Fibroblast of lung (primary cell): ENCODE results near the gene SUMF2. TPM values are rescaled to one million over a fixed set of nuclear protein-coding genes. Genes with fewer than 3 reads are reported as not detected.
A peak's percentile ranks its signal among the peaks of the same experiment; 100 is the strongest.
"Not testable (repeated sequence)": the region's sequence is repeated elsewhere in the genome, so short reads cannot be mapped to it uniquely, and the experiment has no call there.

ENCODE experiments used
- DNase-seq, 2 donors: peaks; one replicate each; pipeline versions ENCODE4 v3.0.0 to v3.0.0-alpha.2; 2010; ENCODE audit warnings: low read depth in 2 of 2
- H2AFZ ChIP-seq: 2 replicates; pipeline ENCODE4 v1.5.1; 2012; ENCODE audit warnings: low read length, control low read depth, inconsistent platforms
- H3K27ac ChIP-seq: 2 replicates; pipeline ENCODE4 v1.5.1; 2011; ENCODE audit warnings: low read length, control low read depth; ENCODE audit not compliant: insufficient read depth
- H3K27me3 ChIP-seq: 2 replicates; pipeline ENCODE4 v1.5.1; 2011; ENCODE audit warnings: mild to moderate bottlenecking, low read length; ENCODE audit not compliant: control insufficient read depth, insufficient read depth
- H3K36me3 ChIP-seq: 2 replicates; pipeline ENCODE4 v1.5.1; 2011; ENCODE audit warnings: low read length; ENCODE audit not compliant: control insufficient read depth, insufficient read depth
- H3K4me1 ChIP-seq: 2 replicates; pipeline ENCODE4 v1.5.1; 2011; ENCODE audit warnings: low read length; ENCODE audit not compliant: control insufficient read depth, insufficient read depth; ENCODE audit errors: extremely low read depth
- H3K4me2 ChIP-seq: 2 replicates; pipeline ENCODE4 v1.5.1; 2011; ENCODE audit warnings: low read length, control low read depth; ENCODE audit not compliant: insufficient read depth; ENCODE audit errors: extremely low read depth
- H3K4me3 ChIP-seq, 4 experiments: fragments of 200-600 bp in 1 of 4; sonication (generic) in 1 of 4; replicated peaks in 1 of 4; 2 replicates each; pipeline ENCODE4 v1.5.1; 2011 to 2016; ENCODE audit warnings: low read length in 4 of 4, low read depth in 3 of 4, mild to moderate bottlenecking in 3 of 4, control low read depth in 2 of 4, inconsistent platforms in 1 of 4, mixed read lengths in 1 of 4; ENCODE audit not compliant: insufficient read depth in 1 of 4; ENCODE audit errors: control extremely low read depth in 1 of 4
- H3K79me2 ChIP-seq: 2 replicates; pipeline ENCODE4 v1.5.1; 2012; ENCODE audit warnings: mild to moderate bottlenecking, low read length, inconsistent platforms; ENCODE audit not compliant: control insufficient read depth, insufficient read depth
- H3K9ac ChIP-seq: 2 replicates; pipeline ENCODE4 v1.5.1; 2011; ENCODE audit warnings: mild to moderate bottlenecking, low read length, control low read depth; ENCODE audit not compliant: insufficient read depth
- H3K9me3 ChIP-seq: 2 replicates; pipeline ENCODE4 v1.5.1; 2012; ENCODE audit warnings: low read depth, low read length; ENCODE audit not compliant: control insufficient read depth, insufficient read depth
- H4K20me1 ChIP-seq: 2 replicates; pipeline ENCODE4 v1.5.1; 2011; ENCODE audit warnings: low read length; ENCODE audit not compliant: control insufficient read depth, insufficient read depth; ENCODE audit errors: extremely low read depth
- CTCF ChIP-seq, 2 donors: IDR thresholded peaks in 1 of 2; conservative IDR thresholded peaks in 1 of 2; 1 replicate in 1 of 2; 2 replicates in 1 of 2; pipeline ENCODE4 v1.5.1; 2011 to 2012; ENCODE audit warnings: low read length in 2 of 2, control low read depth in 1 of 2, inconsistent platforms in 1 of 2, low read depth in 1 of 2, mild to moderate bottlenecking in 1 of 2
- EZH2 ChIP-seq: IDR thresholded peaks from 2 replicates; pipeline ENCODE4 v1.5.1; 2012; ENCODE audit warnings: low read length, control low read depth, mild to moderate bottlenecking; ENCODE audit errors: missing control alignments
- polyA plus RNA-seq, 2 donors: library from polyadenylated mRNA; depleted of rRNA in 1 of 2; stranded (reverse) in 1 of 2; unstranded in 1 of 2; fragments of >200 nt; gene quantifications; 2 replicates each; pipeline ENCODE4 v1.2.1, GENCODE V29; 2011 to 2012; ENCODE audit warnings: missing spikeins in 1 of 2
- total RNA-seq: library from RNA; depleted of rRNA; stranded (reverse); fragments of >200 nt; gene quantifications from 2 replicates; pipeline ENCODE4 v1.2.1, GENCODE V29; 2014

Gene SUMF2
- total and polyA plus RNA-seq, 2 donors (not counting 1 experiment from before 2014, with no cell fraction given), result 118 to 229 TPM

GRCh38 chr7:56040730-56041129 lies 23.4 kb upstream of the SUMF2 start:
- H3K4me1 ChIP-seq, result no peaks in the 10 kb centered on the region
- H3K79me2 ChIP-seq, result no peaks in the 10 kb centered on the region
- no peak overlapping the region for H3K9ac ChIP-seq
- no peak overlapping the region for H3K4me3 ChIP-seq
- H3K36me3 ChIP-seq, result no peaks in the 10 kb centered on the region
- H3K27me3 ChIP-seq, result no peaks in the 10 kb centered on the region
- H3K4me2 ChIP-seq, result no peak overlapping the region
- no peak overlapping the region for H3K27ac ChIP-seq
- no peaks in the 10 kb centered on the region for H4K20me1 ChIP-seq
- no peak for DNase-seq
- H2AFZ ChIP-seq, result no peak overlapping the region
- no peaks in the 10 kb centered on the region for H3K9me3 ChIP-seq
- no peak for TF ChIP-seq CTCF (conservative IDR thresholded peaks at IDR 0.05 in 1 of 2, IDR thresholded peaks at IDR 0.05 in 1 of 2; ENCODE audit: low read depth in 1 of 2, low read length in 2 of 2)
- no peak for TF ChIP-seq EZH2

- not testable (repeated sequence) for H3K9me3 ChIP-seq, H3K27ac ChIP-seq, H3K4me3 ChIP-seq, H2AFZ ChIP-seq, H3K4me1 ChIP-seq, H3K27me3 ChIP-seq, H3K4me2 ChIP-seq, H4K20me1 ChIP-seq, DNase-seq, H3K36me3 ChIP-seq, H3K79me2 ChIP-seq, H3K9ac ChIP-seq
Measured at GRCh38 chr7:56045758-56046157, 18.3 kb upstream of the SUMF2 start.

- no peak overlapping the region for H2AFZ ChIP-seq
- H4K20me1 ChIP-seq, result no peaks in the 10 kb centered on the region
- no peaks in the 10 kb centered on the region for H3K9me3 ChIP-seq
- H3K4me3 ChIP-seq, result no peak overlapping the region
- peaks cover 11% of the 10 kb centered on the region for H3K79me2 ChIP-seq
- no peaks in the 10 kb centered on the region for H3K4me1 ChIP-seq
- no peaks in the 10 kb centered on the region for H3K27me3 ChIP-seq
- peak; percentile 79 to 95 for DNase-seq
- no peaks in the 10 kb centered on the region for H3K36me3 ChIP-seq
- peak overlapping the region; percentile 27 for H3K27ac ChIP-seq
- TF ChIP-seq CTCF (conservative IDR thresholded peaks at IDR 0.05 in 1 of 2, IDR thresholded peaks at IDR 0.05 in 1 of 2; ENCODE audit: low read depth in 1 of 2, low read length in 2 of 2), result no peak
- TF ChIP-seq EZH2, result no peak
- H3K9ac ChIP-seq, result no peak overlapping the region
- H3K4me2 ChIP-seq, result no peak overlapping the region
Measured at GRCh38 chr7:56046721-56047445, 17.2 kb upstream of the SUMF2 start.

GRCh38 chr7:56047446-56048116 lies 16.5 kb upstream of the SUMF2 start:
- H3K4me1 ChIP-seq, H3K9ac ChIP-seq, H3K4me3 ChIP-seq, H3K36me3 ChIP-seq, H4K20me1 ChIP-seq, H3K9me3 ChIP-seq, H3K4me2 ChIP-seq, H3K27me3 ChIP-seq, H3K27ac ChIP-seq, H2AFZ ChIP-seq: not testable (repeated sequence)
- peak in 1 of 2 donors; percentile 8 for DNase-seq
- H3K79me2 ChIP-seq, result peaks cover 18% of the 10 kb centered on the region
